Right cardiac atrium (tissue), 5 donors: Measurements from ENCODE around the gene SART1. TPM values are rescaled to one million over a fixed set of nuclear protein-coding genes. Genes with fewer than 3 reads are reported as not detected.
"Not testable (repeated sequence)": the region's sequence is repeated elsewhere in the genome, so short reads cannot be mapped to it uniquely, and the experiment has no call there.

Experiments used
- ATAC-seq, 2 donors: fragments of 200-7000 bp; cut with Tn5 transposase; one replicate each; pipeline versions ENCODE4 v1.8.0 to v1.9.1; 2020; ENCODE audit warnings: moderate library complexity in 2 of 2, mild to moderate bottlenecking in 1 of 2
- DNase-seq, 3 donors: peaks; one replicate each; pipeline ENCODE4 v3.0.0-alpha.2; 2020
- H3K27ac ChIP-seq: one replicate; pipeline ENCODE4 v1.5.1; 2013; ENCODE audit warnings: mild to moderate bottlenecking, low read length, control low read depth, moderate library complexity
- H3K27me3 ChIP-seq: one replicate; pipeline ENCODE4 v1.6.1; 2013; ENCODE audit not compliant: control insufficient read depth, insufficient read depth
- H3K4me1 ChIP-seq: one replicate; pipeline ENCODE4 v1.6.1; 2013; ENCODE audit warnings: low read length; ENCODE audit not compliant: control insufficient read depth, insufficient read depth
- H3K4me3 ChIP-seq: one replicate; pipeline ENCODE4 v1.5.1; 2013; ENCODE audit warnings: low read length, control low read depth
- H3K9me3 ChIP-seq: one replicate; pipeline ENCODE4 v1.6.1; 2013; ENCODE audit warnings: low read length; ENCODE audit not compliant: control insufficient read depth
- WGBS: extraction: QIAGEN DNeasy Blood & Tissue Kit; methylation state at CpG from one replicate; pipeline ENCODE4 v1.1.7; 2013; 5-methylcytosine and 5-hydroxymethylcytosine counted together
- intact Hi-C, 4 donors: fragments of 100-400 bp; cut with DNase I; formaldehyde crosslinking; loops; one replicate each; pipeline versions ENCODE4 v1.11.0 to v1.14.0; 2022 to 2023
- polyA plus RNA-seq: library from polyadenylated mRNA; stranded (reverse); fragments of 200-250 nt; gene quantifications from one replicate; pipeline ENCODE4 v1.2.3, GENCODE V29; 2013
- total RNA-seq, 4 donors: library from RNA; stranded (reverse); fragmentation: NEBNext Ultra II Directional; extraction: Animal tissue kit (Norgen Biotek cat#: 25700); gene quantifications; one replicate each; pipeline ENCODE4 v1.2.1, GENCODE V29; 2021
- donor health status: healthy with polysubstance abuse.
- donor health status: DM: no; HTN: yes; CAD: no.
- donor health status: DM: no; HTN: no; CAD: no.
- donor health status: DM: no; HTN: yes; CAD: no; lungs with severe emphysema.
- donor health status: DM: yes; HTN: yes; CAD: no.

SART1 gene
- total and polyA plus RNA-seq, 5 donors = 34.3 to 41.7 (median 38.2) TPM

GRCh38 chr11:65937766-65938165 lies 23.8 kb upstream of the SART1 start:
- H3K27ac ChIP-seq = no peak overlapping the region
- H3K4me1 ChIP-seq = no peaks in the 10 kb centered on the region
- H3K9me3 ChIP-seq = no peaks in the 10 kb centered on the region
- intact Hi-C loops = no loop called here
- no peak overlapping the region for H3K4me3 ChIP-seq
- no peak for ATAC-seq
- DNase-seq = no peak
- no peaks in the 10 kb centered on the region for H3K27me3 ChIP-seq
- WGBS = 45% methylated on average over 4 of the region's 4 CpGs

GRCh38 chr11:65941720-65942310 lies 19.7 kb upstream of the SART1 start:
- intact Hi-C loops = no loop called here

GRCh38 chr11:65942531-65942930 lies 19.0 kb upstream of the SART1 start:
- ATAC-seq (no peak), DNase-seq (peak in 1 of 3 donors; percentile 37)
- Histone ChIP-seq H3K4me1 (no peaks in the 10 kb centered on the region), H3K27me3 (no peaks in the 10 kb centered on the region), H3K9me3 (no peaks in the 10 kb centered on the region), H3K4me3 (no peak overlapping the region), H3K27ac (no peak overlapping the region)
- WGBS = 82% methylated on average over 7 of the region's 7 CpGs
- intact Hi-C loops = no loop called here

More at GRCh38 chr11:65941720-65942310, 19.7 kb upstream of the SART1 start:
- ATAC-seq = no peak
- no peak overlapping the region for H3K4me3 ChIP-seq
- no peaks in the 10 kb centered on the region for H3K27me3 ChIP-seq
- no peak overlapping the region for H3K27ac ChIP-seq
- H3K9me3 ChIP-seq = no peaks in the 10 kb centered on the region
- no peaks in the 10 kb centered on the region for H3K4me1 ChIP-seq
- peak in 1 of 3 donors; percentile 0 for DNase-seq
- 67% methylated on average over 9 of the region's 9 CpGs for WGBS

- DNase-seq (peak in 1 of 3 donors; percentile 12), ATAC-seq (no peak)
- Histone ChIP-seq H3K27ac (no peak overlapping the region), H3K27me3 (no peaks in the 10 kb centered on the region), H3K4me1 (no peaks in the 10 kb centered on the region), H3K4me3 (no peak overlapping the region), H3K9me3 (no peaks in the 10 kb centered on the region)
- intact Hi-C loops = no loop called here
- 88% methylated on average over 8 of the region's 8 CpGs for WGBS
Measured at GRCh38 chr11:65944191-65944590, 17.3 kb upstream of the SART1 start.

DNA sequence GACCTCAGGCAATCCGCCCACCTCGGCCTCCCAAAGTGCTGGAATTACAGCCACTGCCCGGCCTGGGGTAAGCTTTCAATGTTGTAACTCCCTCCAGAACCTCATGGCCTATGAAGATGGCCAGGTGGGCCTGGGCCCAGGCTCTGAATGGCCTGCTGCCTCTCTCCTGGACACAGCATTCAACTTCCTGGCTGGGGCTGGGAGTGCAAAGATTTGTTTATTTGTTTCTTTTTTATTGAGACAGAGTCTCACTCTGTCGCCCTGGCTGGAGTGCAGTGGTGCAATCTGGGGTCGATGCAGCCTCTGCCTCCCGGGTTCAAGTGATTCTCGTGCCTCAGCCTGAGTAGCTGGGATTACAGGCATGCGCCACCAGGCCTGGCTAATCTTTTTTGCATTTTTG lies 16.8 kb upstream of the SART1 start:
- Histone ChIP-seq H3K9me3 (no peaks in the 10 kb centered on the region), H3K4me1 (no peaks in the 10 kb centered on the region), H3K27ac (no peak overlapping the region), H3K4me3 (no peak overlapping the region), H3K27me3 (no peaks in the 10 kb centered on the region)
- ATAC-seq (no peak), DNase-seq (peak in 1 of 3 donors; percentile 9)
- intact Hi-C loops = no loop called here
- 86% methylated on average over 8 of the region's 8 CpGs for WGBS

DNA sequence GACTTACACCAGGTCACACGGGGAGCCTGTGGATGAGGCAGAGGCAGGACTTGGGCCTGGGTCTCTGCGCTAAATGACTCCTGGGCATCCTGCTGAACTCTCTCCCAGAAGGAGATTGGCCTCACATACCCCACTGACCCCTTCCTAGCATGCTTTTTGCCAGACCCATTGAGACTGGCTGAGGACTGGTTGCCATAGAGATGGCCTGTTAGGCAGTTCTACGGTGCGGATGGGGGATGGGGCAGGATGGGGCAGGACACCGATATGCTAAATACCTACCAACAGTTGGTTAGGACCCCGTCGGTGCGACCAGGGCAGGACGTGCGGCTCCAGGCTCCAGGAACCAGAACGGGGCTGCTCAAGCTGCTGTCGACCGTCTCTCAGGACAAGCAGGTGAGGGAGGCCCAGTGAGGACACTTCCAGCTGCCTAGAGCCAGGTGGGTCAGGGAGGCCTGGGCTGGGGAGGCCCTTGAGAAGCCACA lies 16.1 kb upstream of the SART1 start, which contains the start of gene TSGA10IP:
TSGA10IP (plus strand) TSS at position 51 of the 482 bp plus-strand sequence; CDS start at position 247, 196 bp downstream.
- Histone ChIP-seq H3K4me1 (no peaks in the 10 kb centered on the region), H3K27me3 (no peaks in the 10 kb centered on the region), H3K27ac (no peak within 1 kb of the TSS), H3K4me3 (no peak within 1 kb of the TSS), H3K9me3 (no peaks in the 10 kb centered on the region)
- peak in 1 of 2 donors; percentile 11 for ATAC-seq
- DNase-seq = peak in 1 of 3 donors; percentile 41
- intact Hi-C loops = no loop called here
- WGBS = 57% methylated on average over 13 of the region's 13 CpGs

GRCh38 chr11:65945941-65946558 lies 15.5 kb upstream of the SART1 start:
- no peaks in the 10 kb centered on the region for H3K9me3 ChIP-seq
- H3K4me1 ChIP-seq = no peaks in the 10 kb centered on the region
- H3K4me3 ChIP-seq = no peak overlapping the region
- no peak for ATAC-seq
- intact Hi-C loops = no loop called here
- no peak overlapping the region for H3K27ac ChIP-seq
- peak in 1 of 3 donors; percentile 14 for DNase-seq
- no peaks in the 10 kb centered on the region for H3K27me3 ChIP-seq
- 80% methylated on average over 11 of the region's 11 CpGs for WGBS

DNA sequence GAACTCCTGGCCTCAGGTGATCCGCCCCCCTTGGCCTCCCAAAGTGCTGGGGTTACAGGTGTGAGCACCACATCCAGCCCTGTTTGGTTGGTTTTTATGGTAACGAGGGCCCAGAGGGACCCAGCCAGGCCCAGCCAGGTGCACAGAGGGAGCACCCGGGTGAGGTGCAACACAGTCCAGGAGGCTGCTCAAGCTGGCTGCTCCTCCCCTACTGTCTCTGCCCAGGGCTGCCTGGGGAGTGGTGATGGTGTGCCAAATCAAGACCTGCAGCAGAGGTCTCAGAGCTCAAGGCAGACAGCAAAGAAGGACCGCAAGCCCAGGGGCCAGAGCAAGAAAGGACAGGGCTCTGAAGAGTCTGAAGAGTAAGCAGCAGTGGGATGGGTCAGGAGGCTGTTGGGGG lies 14.9 kb upstream of the SART1 start:
- H3K4me3 ChIP-seq = no peak overlapping the region
- H3K27me3 ChIP-seq = no peaks in the 10 kb centered on the region
- no peaks in the 10 kb centered on the region for H3K4me1 ChIP-seq
- no peaks in the 10 kb centered on the region for H3K9me3 ChIP-seq
- ATAC-seq (no peak), DNase-seq (no peak)
- intact Hi-C loops = no loop called here
- H3K27ac ChIP-seq = no peak overlapping the region
- 80% methylated on average over 4 of the region's 4 CpGs for WGBS

- Histone ChIP-seq H3K4me1 (no peaks in the 10 kb centered on the region), H3K27me3 (no peaks in the 10 kb centered on the region), H3K27ac (no peak overlapping the region), H3K4me3 (no peak overlapping the region), H3K9me3 (no peaks in the 10 kb centered on the region)
- DNase-seq (no peak), ATAC-seq (no peak)
- intact Hi-C loops = no loop called here
- 43% methylated on average over 13 of the region's 13 CpGs for WGBS
Measured at GRCh38 chr11:65947133-65947532, 14.4 kb upstream of the SART1 start.

GRCh38 chr11:65947603-65948125 lies 13.9 kb upstream of the SART1 start:
- intact Hi-C loops = no loop called here
- no peaks in the 10 kb centered on the region for H3K4me1 ChIP-seq
- no peaks in the 10 kb centered on the region for H3K27me3 ChIP-seq
- WGBS = 82% methylated on average over 12 of the region's 12 CpGs
- no peak overlapping the region for H3K4me3 ChIP-seq
- no peak overlapping the region for H3K27ac ChIP-seq
- DNase-seq = no peak
- H3K9me3 ChIP-seq = no peaks in the 10 kb centered on the region
- no peak for ATAC-seq

DNA sequence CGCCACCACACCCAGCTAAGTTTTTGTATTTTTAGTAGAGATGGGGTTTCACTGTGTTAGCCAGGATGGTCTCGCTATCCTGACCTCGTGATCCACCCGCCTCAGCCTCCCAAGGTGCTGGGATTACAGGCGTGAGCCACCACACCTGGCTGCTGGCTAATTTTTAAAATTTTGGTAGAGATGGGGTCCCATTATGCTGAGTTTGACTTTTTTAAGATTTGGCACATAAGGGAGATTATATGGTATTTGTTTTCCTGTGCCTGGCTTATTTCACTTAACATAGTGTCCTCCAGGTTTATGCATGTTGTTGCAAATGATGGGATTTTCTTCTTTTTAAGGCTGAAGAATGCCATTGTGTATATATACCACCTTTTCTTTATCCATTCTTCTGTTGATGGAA lies 10.8 kb upstream of the SART1 start:
- H3K9me3 ChIP-seq, DNase-seq, ATAC-seq, H3K4me1 ChIP-seq, H3K27ac ChIP-seq, H3K27me3 ChIP-seq, intact Hi-C loops, H3K4me3 ChIP-seq: not testable (repeated sequence)
- WGBS = 94% methylated on average over 5 of the region's 5 CpGs
